HS-5 (cell line): ENCODE measurements around the gene ZBTB11.
A peak's percentile ranks its signal among the peaks of the same experiment; 100 is the strongest.
"Not testable (repeated sequence)": the region's sequence is repeated elsewhere in the genome, so short reads cannot be mapped to it uniquely, and the experiment has no call there.

Experiments used
- DNase-seq: peaks from one replicate; pipeline ENCODE4 v3.0.0-alpha.2; 2012; ENCODE audit warnings: low read depth

The ZBTB11 gene

DNA sequence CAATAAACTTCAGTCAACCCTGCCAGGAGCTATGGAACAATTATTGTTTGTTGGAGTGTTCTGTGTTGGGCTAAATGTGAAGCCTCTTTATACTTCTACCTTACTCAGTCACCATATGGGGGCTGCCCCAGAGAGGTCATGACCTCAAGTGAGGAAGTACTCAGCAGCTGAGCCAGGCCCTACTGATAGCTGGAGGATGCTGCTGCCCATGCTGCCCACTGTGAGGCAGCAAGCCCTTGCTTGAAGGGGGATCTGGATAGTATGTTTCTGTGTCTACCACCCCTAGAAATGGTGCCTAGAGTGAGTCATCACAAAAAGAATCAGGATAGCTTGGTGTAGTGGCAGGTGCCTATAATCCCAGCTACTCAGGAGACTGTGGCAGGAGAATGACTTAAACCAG lies 14.0 kb upstream of the ZBTB11 start:
- DNase-seq, result no peak

DNA sequence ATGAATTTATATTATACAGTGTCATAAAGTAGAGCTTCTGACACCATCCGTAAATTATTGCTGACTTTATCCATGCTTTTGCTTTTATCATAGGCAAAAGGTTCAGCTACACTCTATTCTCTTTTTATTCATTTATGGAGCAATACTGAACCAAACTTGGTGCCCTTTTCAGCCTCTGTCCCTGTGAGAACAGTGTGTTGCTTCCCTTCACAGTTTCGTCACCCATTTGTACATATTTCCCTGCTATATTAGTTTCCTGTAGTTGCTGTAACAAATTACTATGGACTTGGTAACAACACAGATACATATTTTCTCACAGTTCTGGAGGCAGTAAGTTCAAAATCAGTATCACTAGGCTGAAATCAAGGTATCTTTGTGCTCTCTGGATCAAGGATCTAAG lies 12.4 kb upstream of the ZBTB11 start:
- DNase-seq, result no peak

DNA sequence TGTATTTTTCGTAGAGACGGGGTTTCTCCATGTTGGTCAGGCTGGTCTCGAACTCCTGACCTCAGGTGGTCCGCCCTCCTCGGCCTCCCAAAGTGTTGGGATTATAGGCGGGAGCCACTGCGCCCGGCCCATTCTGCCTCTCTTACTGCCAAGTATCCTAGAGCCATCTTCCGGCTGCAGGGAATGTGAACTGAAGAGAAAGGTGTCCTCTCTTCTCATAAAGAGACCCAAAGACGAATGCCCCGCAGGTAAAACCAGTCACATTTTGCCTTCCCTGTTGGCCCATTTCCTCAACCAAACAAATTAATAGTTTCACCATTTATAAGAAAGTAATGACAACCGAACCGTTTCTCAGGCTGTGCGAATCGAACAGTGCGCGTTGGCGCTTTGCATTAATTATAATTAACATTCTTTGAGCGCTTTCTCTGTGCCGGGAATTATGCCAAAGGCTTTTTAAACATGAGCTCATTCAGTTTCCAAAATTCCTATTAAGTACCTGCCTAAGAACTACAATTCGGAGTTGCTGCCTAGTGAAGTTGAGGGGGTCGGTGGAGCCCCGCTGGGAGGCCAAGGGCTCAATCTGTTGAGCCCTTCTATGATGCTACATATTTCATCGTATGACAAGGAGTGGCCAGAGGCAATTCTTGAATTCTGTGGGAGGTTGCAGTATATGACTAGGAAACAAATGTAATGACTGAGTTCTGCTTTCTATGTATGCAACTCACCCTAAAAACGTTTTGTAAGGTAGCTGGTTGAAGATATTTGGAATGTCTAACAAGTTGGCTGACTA lies 10.4 kb upstream of the ZBTB11 start:
- DNase-seq, result no peak

DNA sequence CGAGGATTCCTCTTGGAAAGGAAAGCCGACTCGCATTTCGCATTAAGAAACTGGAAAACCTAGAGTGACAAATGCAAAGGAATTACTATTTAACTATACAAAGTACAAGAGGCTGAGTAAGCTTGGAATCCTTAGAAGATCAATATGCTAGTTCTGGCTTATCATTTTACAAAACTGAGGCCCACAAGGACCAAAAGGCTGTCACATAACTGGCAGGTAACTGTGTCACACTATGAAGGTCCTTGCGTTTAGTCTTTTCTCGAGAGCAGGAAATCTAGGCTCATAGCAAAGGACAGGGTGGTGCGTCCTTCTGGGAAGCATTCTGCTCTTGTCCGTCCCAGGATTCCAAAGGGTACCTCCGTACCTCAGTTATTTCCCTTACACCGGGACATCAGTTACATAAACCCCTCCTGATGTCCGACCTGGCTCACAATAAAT lies 9.0 kb upstream of the ZBTB11 start:
- DNase-seq, result no peak

DNA sequence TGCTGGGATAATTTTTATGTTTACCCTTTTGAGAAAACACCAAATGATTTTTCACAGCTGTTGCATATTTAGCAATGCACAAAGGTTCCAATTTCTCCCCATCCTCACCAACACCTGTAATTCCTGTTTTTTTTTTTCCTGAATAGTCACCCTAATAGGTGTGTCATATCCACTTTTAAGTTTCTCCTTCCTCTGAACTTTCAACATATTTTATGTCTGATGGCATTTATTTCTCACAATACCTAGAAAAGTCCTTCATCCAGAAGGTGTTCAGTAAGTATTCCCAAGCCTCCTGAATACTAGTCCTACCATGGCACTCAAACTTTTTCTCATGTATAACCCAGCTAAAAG lies 8.1 kb upstream of the ZBTB11 start:
- no peak for DNase-seq

DNA sequence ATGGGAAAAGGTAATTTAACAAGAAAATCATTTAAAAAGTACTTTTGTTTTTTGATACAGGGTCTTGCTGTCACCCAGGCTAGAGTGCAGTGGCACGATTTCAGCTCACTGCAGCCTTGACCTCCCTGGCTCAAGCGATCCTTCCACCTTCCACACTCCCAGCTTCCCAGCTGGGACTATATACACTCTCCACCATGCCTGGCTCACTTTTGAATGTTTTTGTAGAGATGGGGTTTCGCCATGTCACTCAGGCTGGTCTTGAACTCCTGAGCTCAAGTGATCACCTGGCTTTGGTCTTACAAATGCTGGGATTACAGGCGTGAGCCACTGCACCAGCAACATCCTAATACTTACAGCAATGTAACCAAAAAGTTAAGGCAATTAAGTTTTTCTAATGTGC lies 3.5 kb upstream of the ZBTB11 start:
- no peak for DNase-seq

DNA sequence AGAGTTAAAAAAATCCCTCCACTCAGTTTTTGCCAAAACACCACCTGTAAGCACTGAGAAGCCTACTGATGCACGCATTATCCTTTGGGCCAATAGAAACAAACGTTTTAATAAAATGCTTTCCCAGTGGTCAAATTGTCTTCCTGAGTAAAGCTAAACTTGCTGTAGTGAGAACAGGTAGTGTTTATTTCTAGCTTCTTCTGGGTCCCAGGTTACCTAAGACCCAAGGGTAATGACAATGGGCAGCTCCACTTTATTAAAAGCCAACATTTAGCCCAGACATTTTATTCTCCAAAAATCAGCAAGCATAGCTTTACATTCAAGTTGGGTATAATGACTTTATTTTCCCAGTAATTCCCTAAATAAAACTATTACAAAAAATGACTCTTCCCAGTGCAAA lies 1.9 kb upstream of the ZBTB11 start:
- not testable (repeated sequence) for DNase-seq

DNA sequence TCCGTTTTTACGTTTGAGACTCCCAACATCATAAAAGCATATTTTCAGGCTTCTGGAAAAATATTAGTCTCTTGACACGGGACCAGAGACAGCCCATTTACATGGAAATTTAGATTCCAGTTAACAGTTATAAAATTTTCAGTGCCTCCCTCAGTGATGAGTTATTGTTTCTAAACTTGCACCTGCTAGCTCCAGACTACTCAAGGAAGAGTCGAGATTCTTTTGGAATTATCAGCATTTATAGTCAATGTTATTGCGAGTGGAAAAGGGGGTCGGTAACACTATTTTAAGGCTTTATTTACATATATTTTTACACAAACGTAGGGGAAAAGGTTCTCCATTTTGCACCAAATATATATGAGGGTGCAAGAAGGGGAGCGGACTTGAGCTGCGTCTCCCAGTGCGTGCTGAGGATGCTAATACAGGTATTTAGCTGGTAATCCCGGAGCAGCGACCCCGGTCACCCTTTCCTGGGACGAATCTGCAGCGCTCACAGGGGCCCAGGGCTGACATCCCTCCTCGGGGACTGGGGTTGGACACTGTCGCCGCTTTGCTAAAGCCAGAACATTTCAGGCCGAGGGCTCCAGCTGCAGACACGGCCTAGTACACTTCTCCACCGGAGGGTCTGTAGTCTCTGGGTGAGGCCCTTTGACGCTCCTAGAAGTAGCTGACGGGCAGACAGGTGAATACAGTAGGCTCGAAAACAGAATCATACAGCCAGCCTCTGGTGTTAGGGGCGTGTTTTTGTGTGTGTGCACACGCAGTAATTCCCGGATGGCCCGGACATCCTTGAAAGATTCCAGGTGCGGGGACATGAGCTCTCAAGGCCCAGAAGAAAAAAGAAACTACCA lies 729 bp upstream of the ZBTB11 start:
- DNase-seq, result no peak

DNA sequence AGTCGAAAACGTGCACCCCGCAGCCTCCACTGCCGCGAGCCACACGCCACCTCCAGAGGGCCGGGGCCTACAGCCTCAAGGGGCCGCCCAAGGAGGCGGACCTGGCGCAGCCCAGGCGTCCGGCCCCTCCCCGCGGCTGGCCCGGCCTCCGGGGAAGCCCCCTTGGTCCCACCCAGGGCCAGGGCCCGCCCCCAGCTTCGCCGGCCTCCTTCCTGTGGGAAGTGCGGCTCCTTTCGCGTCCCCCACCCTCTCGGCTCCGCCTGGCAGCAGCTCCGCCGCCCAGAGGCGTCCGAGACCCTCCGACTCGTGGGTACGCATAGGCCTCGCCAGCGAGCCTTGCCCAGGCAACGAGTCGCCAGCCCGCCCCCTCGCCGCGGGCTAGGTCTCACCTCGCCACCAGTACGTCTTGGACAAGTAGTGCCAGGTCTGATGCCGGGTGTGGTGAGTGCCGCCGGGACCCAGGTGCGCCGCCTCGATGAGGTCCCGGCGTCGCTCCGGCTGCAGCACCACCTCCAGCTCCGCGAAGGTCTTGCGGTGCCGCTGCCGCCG lies 642 bp downstream of the ZBTB11 start:
- peak; percentile 70 for DNase-seq

DNA sequence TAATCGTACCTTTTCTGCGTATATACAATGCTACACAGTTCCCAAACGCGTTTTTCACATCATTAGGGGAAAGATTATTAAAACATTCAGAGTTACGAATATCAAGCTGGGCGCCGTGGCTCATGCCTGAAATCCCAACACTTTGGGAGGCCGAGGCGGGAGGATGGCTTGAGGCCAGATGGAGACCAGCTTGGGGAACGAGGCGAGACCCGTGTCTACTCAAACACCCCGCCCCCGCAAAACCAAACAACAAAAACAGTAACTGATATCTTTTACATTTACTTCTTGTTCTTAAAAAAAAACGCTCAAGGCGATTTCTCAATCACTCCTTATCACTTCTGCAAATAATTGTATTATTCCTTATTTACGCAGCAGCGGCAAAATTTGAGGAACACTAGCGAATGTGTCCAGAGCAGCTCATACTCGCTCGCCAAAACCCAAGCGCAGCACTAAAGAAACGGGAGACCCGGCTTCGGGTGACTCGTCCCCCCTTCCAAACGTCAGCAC lies 1.2 kb downstream of the ZBTB11 start:
- no peak for DNase-seq

DNA sequence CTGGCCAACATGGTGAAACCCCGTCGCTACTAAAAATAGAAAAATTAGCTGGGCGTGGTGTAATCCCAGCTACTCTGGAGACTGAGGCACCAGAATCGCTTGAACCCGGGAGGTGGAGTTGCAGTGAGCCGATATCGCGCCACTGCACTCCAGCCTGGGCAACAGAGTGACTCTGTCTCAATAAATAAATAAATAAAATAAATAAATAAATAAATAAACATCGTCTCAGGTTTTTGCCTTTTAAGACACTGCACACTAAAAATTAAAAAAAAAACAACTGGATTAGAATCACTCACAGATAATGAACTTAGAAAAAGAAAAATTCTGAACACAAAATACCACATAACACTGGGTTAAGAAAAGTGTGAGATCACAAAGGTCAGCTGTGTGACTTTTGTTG lies 2.4 kb downstream of the ZBTB11 start:
- DNase-seq, result no peak

DNA sequence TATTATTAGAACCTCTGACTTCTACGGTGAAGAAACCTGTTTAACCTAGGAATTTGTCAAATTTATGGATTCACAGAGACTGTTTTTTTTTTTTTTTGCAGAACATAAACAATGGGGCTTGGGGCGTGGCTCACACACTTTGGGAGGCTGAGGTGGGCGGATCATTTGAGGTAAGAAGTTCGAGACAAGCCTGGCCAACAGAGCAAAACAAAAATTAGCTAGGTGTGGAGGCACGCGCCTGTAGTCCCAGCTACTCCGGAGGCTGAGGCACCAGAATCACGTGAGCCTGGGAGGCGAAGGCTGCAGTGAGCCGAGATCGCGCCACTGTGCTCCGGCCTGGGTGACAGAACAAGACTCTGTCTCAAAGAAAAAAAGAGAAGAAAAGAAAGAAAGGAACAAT lies 3.0 kb downstream of the ZBTB11 start:
- DNase-seq, result no peak

DNA sequence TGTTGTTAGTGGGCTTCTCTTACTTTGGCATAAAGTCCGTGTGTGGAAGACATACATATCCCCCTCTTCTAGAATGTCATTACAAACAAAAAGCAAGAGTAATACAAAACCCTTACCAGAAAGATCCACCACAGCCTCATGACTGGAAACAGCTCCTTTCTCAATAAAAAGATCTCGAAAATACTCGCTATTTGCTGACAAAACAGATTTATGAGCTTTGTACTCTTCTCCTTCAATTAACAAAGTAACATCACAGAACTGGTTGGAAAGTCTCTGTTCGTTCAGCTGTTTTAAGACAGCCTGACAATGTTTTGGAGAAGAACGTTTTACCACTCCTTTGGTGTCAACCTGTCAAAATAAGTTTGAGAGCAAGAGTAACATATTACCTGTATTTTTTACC lies 5.9 kb downstream of the ZBTB11 start:
- DNase-seq, result no peak

DNA sequence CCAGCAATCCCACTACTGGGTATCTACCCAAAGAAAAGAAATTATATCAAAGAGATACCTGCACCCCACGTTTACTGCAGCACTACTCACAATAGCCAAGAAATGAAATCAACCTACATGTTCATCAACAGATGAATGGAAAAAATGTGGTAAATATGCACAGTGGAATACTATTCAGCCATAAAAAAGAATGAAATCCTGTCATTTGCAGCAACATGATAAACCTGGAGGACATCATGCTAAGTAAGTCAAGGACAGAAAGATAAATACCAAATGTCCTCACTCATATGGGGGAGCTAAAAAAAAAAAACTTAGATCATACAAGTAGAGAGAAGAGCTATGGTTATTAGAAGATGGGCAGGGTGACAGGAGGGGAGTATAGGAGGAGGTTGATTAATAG lies 9.1 kb downstream of the ZBTB11 start:
- no peak for DNase-seq

DNA sequence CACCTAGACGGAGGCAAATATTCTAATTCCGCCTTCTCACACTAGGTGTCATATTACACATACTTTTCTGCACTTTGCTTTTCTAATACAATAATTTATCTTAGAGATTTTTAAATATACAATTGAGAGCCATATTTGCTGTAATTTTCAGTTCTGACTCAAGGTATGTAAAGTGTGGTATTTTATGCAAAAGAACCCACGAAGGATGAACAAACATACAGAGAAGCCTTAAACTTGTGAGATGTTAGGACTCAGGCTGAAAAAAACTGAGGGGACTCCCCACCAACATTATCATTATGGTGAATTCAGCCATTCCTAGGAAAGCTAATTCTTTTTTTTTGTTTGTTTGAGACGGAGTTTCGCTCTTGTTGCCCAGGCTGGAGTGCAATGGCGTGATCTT lies 9.6 kb downstream of the ZBTB11 start:
- DNase-seq, result no peak

DNA sequence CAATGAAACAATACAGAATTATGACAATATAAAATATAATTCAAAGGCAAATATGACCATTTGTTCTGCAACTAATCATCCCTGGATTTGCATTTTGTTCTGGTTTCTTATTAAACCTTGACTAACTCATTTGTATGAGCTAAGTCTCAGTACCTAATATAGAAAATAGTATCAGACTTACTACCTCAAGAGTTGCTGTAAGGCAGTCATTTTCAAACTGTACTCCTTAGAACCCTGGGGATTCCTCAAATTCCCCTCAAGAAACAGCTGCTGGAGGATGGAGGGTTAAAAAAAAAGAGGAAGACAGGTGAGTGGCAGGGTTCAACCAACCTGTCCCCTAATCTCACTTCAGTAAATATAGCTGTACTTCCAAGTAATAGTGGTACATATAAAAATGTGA lies 11.1 kb downstream of the ZBTB11 start:
- no peak for DNase-seq

DNA sequence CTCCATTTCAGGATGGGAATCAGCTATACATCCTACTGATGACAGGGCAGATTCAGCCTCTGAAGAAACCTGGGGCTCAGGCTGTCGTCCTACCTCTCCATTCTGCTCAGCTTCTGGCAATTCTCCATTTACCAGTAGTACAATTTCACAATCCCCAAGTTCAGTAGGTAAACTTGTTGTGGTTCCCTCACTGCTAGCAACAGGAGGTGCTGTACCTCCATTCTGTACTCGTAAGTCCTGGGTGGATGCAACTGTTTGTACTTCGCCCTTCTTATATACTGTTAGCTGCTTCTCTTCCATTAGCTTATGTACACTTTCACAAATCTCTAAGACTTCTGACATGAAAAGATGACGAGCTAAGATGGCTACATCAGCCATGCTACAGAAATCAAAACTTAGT lies 11.6 kb downstream of the ZBTB11 start:
- no peak for DNase-seq

DNA sequence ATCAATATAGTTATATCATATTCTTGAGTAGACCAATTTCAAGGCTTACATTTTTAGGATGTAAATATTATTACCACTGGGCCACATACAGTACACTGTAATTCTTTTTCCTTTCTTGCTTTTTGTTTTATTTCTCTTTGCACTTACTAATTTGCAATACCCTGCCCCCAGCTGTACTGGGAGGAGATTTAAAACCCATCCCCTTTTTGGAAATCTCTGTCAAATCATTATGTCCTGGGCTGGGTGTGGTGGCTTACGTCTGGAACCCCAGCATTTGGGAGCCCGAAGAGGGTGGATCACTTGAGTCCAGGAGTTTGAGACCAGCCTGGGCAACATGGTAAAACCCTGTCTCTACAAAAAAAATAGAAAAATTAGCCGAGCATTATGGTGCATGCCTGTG lies 16.2 kb downstream of the ZBTB11 start:
- DNase-seq, result no peak

DNA sequence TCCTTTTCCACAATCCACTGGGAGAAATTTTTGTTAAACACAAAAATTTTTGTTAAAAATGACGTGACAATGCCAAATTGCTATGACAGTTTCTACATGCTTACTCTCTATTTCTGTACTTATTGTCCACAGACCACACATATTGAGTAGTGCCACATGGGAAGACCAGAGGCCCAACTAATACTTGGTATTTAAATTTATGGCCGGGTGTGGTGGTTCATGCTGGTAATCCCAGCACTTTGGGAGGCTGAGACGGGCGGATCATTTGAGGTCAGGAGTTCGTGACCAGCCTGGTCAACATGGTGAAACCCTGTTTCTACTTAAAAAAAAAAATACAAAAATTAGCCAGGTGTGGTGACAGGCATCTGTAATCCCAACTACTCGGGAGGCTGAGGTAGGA lies 20.3 kb downstream of the ZBTB11 start:
- DNase-seq, result no peak

DNA sequence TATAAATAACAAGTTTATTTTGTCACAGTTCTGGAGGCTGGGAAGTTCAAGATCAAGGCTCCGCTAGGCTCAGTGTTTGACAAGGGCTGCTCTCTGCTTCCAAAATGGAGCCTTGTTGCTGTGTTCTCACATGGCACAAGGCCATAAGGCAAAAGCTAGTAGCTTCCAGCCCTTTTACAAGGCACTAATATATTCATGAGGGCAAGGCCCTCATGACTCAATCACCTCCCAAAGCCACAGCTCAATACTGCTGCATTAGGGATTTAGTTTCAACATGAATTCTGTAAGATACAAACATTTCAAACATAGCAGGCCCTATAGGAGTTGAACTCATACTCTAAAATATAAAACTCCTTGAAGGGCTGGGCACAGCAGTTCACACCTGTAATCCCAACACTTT lies 30.2 kb downstream of the ZBTB11 start:
- DNase-seq, result peak; percentile 22

DNA sequence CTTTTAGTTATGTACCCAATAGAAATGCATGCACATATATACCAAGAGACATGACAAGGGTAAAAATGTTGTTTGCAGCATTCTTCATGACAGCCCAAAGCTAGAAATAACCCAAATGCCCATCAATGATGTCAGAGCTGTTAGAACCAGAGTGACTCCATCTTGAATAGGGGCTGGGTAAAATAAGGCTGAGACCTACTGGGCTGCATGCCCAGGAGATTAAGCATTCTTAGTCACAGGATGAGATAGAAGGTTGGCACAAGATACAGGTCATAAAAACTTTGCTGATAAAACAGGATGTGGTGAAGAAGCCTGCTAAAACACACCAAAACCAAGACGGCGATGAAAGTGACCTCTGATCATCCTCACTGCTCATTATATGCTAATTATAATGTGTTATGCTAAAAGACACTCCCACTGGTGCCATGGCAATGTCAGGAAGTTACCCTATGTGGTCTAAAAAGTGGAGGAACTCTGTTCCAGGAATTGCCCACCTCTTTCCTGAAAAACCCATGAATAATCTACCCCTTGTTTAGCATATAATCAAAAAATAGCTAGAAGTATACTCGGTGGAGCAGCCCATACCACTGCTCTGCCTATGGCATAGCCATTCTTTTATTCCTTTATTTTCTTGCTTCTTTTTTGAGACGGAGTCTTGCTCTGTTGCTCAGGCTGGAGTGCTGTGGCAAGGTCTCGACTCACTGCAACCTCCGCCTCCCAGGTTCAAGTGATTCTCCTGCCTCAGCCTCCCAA lies 32.9 kb downstream of the ZBTB11 start:
- DNase-seq, result peak; percentile 84
